Measurements from ENCODE around the gene PEX11B.

The PEX11B gene

DNA sequence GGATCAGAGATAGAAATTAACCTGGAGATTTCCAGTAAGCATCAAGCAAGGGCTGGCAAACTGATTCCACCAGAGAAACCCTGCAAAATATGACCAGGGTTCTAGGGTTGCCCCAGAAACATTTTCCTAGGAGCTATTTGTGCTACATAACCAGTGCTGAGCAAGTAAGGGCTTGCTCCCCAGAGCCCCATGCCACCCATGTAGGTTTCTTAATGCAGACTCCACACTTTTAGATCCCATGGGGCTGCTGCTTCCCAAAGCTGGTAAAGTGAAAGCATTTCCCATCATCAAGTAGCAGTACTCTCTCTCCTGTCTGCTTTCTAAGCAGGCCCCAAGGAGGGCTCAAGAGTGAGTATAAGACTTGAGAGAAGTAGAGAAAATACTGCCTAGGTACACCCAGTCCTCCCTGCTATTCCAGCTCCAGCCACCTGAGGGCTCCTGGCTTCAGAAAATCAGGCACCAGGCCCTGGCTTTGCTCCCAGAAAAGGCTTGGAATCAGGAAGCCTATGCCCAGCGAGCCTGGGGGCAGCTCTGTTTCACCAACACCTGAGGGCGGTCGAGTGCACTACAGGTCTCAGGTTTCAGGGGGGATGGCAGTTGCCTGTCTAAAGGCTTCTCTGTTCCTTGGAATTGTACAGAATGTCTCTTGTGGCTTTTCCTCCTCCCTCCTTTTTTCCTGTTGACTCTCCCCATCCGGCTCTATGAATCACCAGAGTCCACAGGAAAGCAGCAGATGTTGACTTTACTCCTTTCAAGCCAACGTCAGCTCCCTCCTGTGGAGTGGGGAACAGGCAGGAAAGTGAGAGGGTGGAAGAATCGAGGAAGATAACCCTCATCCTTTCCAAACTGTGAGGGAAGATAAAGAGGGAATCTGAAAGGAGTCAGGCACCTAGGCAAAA lies 26.7 kb downstream of the PEX11B start:
- ATAC-seq (replicated peaks; ENCODE audit: extremely low read depth, poor library complexity, severe bottlenecking) (no peak), DNase-seq (ENCODE audit: low spot score in 2 of 2) (peak in 1 of 2 donors; percentile 25)
- Mint-ChIP-seq H3K27me3 (no peaks in the 10 kb centered on the region), H3K36me3 (ENCODE audit: insufficient read depth) (peaks cover 2% of the 10 kb centered on the region), H3K4me3 (no peak overlapping the region), H3K9me3 (no peaks in the 10 kb centered on the region), H3K27ac (ENCODE audit: low read depth) (no peak overlapping the region), H3K4me1 (no peaks in the 10 kb centered on the region)

GRCh38 chr1:145891143-145891542 lies 27.4 kb downstream of the PEX11B start:
- Mint-ChIP-seq H3K27me3 (no peaks in the 10 kb centered on the region), H3K9me3 (no peaks in the 10 kb centered on the region), H3K4me1 (no peaks in the 10 kb centered on the region), H3K36me3 (ENCODE audit: insufficient read depth) (peaks cover 2% of the 10 kb centered on the region), H3K4me3 (no peak overlapping the region), H3K27ac (ENCODE audit: low read depth) (no peak overlapping the region)
- no peak for DNase-seq (ENCODE audit: low spot score in 2 of 2)
- no peak for ATAC-seq (replicated peaks; ENCODE audit: extremely low read depth, poor library complexity, severe bottlenecking)

DNA sequence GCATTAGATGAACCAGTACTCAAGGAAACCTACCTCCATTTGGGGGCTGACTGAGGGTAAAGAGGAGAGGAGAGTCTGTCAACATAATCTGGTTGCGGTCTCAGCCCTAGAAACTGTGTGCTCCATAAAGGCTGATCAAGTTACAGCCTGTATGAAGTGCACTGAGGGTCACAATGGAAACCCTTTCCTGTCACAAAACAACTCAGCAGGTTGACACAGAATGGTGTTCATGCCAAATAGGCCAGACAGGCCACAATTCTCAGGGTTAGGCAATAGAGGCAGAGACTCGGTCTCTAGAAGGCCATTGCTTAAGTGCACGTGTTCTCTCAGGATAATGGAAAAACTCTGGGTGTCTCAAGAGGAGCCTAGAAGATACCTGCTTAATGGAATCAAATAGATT lies 28.8 kb downstream of the PEX11B start:
- no peak overlapping the region for H3K27ac Mint-ChIP-seq (ENCODE audit: low read depth)
- ATAC-seq (replicated peaks; ENCODE audit: extremely low read depth, poor library complexity, severe bottlenecking), result no peak
- peaks cover 4% of the 10 kb centered on the region for H3K36me3 Mint-ChIP-seq (ENCODE audit: insufficient read depth)
- no peaks in the 10 kb centered on the region for H3K9me3 Mint-ChIP-seq
- H3K4me3 Mint-ChIP-seq, result no peak overlapping the region
- peaks cover 8% of the 10 kb centered on the region for H3K27me3 Mint-ChIP-seq
- H3K4me1 Mint-ChIP-seq, result peaks cover 9% of the 10 kb centered on the region
- no peak for DNase-seq (ENCODE audit: low spot score in 2 of 2)

DNA sequence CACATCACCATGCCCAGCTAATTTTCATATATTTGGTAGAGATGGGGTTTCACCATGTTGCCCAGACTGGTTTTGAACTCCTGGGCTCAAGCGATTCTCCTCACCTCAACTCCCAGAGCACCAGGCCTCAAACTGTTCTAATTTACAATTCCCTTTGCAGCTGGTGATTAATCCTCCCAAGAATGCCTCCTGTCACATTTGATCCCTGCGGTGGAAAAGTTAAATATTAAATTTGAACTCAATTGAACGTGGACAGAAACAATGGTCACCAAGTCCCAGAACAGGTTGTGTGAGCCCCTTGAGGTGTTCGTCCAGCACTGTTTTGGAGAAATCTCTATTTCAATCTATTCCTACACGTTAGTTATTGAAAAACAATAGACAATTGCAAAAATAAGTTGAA lies 30.9 kb downstream of the PEX11B start:
- no peak overlapping the region for H3K27ac Mint-ChIP-seq (ENCODE audit: low read depth)
- H3K9me3 Mint-ChIP-seq, result no peaks in the 10 kb centered on the region
- peaks cover 12% of the 10 kb centered on the region for H3K4me1 Mint-ChIP-seq
- H3K36me3 Mint-ChIP-seq (ENCODE audit: insufficient read depth), result peaks cover 4% of the 10 kb centered on the region
- no peak overlapping the region for H3K4me3 Mint-ChIP-seq
- ATAC-seq (replicated peaks; ENCODE audit: extremely low read depth, poor library complexity, severe bottlenecking) (no peak), DNase-seq (ENCODE audit: low spot score in 2 of 2) (no peak)
- peaks cover 27% of the 10 kb centered on the region for H3K27me3 Mint-ChIP-seq

- H3K27ac Mint-ChIP-seq (ENCODE audit: low read depth), result no peak overlapping the region
- peaks cover 31% of the 10 kb centered on the region for H3K27me3 Mint-ChIP-seq
- peaks cover 12% of the 10 kb centered on the region for H3K4me1 Mint-ChIP-seq
- H3K4me3 Mint-ChIP-seq, result peak overlapping the region; percentile 69
- ATAC-seq (replicated peaks; ENCODE audit: extremely low read depth, poor library complexity, severe bottlenecking) (no peak), DNase-seq (ENCODE audit: low spot score in 2 of 2) (no peak)
- H3K9me3 Mint-ChIP-seq, result no peaks in the 10 kb centered on the region
- peaks cover 4% of the 10 kb centered on the region for H3K36me3 Mint-ChIP-seq (ENCODE audit: insufficient read depth)
Observed at GRCh38 chr1:145886816-145887215, 31.7 kb downstream of the PEX11B start.

DNA sequence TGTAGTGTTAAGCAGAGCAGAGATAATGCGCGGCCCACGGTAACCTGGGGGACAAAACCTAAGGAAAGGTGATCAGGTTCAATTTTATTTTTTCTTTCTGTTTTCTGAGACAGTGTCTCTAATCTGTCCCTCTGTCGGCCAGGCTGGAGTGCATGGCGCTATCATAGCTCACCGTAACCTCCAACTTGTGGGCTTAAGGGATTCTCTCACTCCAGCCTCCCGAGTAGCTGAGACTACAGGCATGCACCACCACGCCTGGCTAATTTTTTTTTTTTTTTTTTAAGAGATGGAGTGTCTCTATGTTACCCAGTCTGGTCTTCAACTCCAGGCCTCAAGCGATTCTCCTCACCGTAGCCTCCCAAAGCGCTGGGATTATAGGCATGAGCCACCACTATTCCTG lies 32.1 kb downstream of the PEX11B start:
- Mint-ChIP-seq H3K27ac (ENCODE audit: low read depth) (no peak overlapping the region), H3K4me1 (peaks cover 12% of the 10 kb centered on the region), H3K4me3 (peak overlapping the region; percentile 69), H3K36me3 (ENCODE audit: insufficient read depth) (peaks cover 4% of the 10 kb centered on the region), H3K9me3 (no peaks in the 10 kb centered on the region), H3K27me3 (peaks cover 31% of the 10 kb centered on the region)
- ATAC-seq (replicated peaks; ENCODE audit: extremely low read depth, poor library complexity, severe bottlenecking) (no peak), DNase-seq (ENCODE audit: low spot score in 2 of 2) (no peak)

DNA sequence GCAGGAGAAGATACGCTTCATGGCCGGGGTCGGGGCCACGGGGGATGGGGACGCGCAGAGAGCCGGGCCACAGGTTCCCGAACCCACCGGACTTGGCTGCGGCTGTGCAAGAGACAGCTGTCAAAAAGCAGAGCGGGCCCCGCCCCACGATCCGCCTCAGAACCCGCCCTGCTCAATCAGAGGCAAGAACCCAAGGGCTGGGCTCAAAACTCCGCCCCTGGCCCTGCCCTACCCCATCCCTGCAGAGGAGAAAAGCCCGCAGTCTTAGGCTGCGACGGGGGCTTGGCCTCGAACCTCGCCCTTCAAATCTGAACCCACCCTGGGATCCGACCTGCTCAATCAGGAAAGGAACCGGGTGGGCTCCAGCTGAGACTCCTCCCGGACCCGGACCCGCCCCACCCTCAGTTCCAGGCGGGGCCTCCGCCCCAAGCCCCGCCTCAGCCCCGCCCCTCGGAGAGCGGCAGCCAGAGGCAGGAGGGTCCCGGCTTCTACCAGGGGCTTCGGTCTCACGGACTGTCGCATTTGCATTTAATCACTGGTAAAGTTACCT lies 32.7 kb downstream of the PEX11B start, which contains the start of gene ANKRD35:
ANKRD35 (minus strand) TSS at position 129 of the 550 bp plus-strand sequence; CDS start at position 21, 108 bp downstream.
- DNase-seq (ENCODE audit: low spot score in 2 of 2) (peak; percentile 79 to 80), ATAC-seq (replicated peaks; ENCODE audit: extremely low read depth, poor library complexity, severe bottlenecking) (peak; percentile 99)
- Mint-ChIP-seq H3K4me3 (peak within 1 kb of the TSS; percentile 69), H3K27me3 (peaks cover 31% of the 10 kb centered on the region), H3K4me1 (peaks cover 12% of the 10 kb centered on the region), H3K36me3 (ENCODE audit: insufficient read depth) (peaks cover 4% of the 10 kb centered on the region), H3K9me3 (no peaks in the 10 kb centered on the region), H3K27ac (ENCODE audit: low read depth) (no peak within 1 kb of the TSS)

GRCh38 chr1:145884675-145885074 lies 33.8 kb downstream of the PEX11B start:
- no peak overlapping the region for H3K27ac Mint-ChIP-seq (ENCODE audit: low read depth)
- ATAC-seq (replicated peaks; ENCODE audit: extremely low read depth, poor library complexity, severe bottlenecking) (no peak), DNase-seq (ENCODE audit: low spot score in 2 of 2) (no peak)
- peaks cover 12% of the 10 kb centered on the region for H3K4me1 Mint-ChIP-seq
- peaks cover 4% of the 10 kb centered on the region for H3K36me3 Mint-ChIP-seq (ENCODE audit: insufficient read depth)
- peak overlapping the region; percentile 69 for H3K4me3 Mint-ChIP-seq
- peaks cover 31% of the 10 kb centered on the region for H3K27me3 Mint-ChIP-seq
- no peaks in the 10 kb centered on the region for H3K9me3 Mint-ChIP-seq

DNA sequence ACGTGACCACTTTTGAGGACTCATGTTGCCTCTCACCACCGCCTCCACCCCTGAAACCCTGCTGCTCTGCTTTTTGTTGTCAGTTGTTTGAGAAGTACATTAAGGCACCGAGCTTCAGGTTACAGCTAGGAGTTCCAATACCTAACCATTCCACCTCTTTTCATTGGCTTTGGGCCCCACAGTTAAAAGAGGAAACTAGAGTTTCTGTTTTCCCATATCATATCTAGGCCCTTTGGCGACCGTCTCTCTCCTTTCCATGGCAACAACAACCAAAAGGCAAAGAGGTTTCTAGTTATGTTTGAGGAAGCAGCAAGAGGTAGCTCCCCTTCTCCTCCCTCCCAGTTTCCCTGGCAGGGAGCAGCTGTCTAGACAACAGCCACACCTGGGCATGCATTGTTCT lies 38.7 kb downstream of the PEX11B start:
- Mint-ChIP-seq H3K4me1 (peaks cover 3% of the 10 kb centered on the region), H3K36me3 (ENCODE audit: insufficient read depth) (no peaks in the 10 kb centered on the region), H3K27ac (ENCODE audit: low read depth) (no peak overlapping the region), H3K9me3 (no peaks in the 10 kb centered on the region), H3K27me3 (peaks cover 38% of the 10 kb centered on the region), H3K4me3 (no peak overlapping the region)
- DNase-seq (ENCODE audit: low spot score in 2 of 2), result no peak
- no peak for ATAC-seq (replicated peaks; ENCODE audit: extremely low read depth, poor library complexity, severe bottlenecking)

DNA sequence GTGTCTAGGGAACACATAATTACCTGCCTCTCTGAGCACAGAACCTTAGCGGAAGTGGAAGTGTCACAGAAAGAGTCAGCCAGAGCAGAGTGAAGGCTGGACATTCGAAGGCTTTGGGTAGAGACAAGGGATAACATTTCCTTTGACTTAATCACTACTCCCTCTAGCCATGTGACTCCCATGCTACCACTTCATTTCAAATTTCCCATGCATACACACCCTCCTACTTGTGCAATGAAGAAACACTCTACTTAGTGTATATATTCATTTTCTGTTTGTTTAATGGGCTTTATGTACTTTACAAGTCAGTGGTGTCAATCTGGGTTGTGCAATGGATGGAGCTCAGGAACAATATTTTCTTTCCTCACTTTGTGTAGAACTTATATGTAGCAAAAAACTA lies 39.8 kb downstream of the PEX11B start:
- DNase-seq (ENCODE audit: low spot score in 2 of 2) (no peak), ATAC-seq (replicated peaks; ENCODE audit: extremely low read depth, poor library complexity, severe bottlenecking) (no peak)
- Mint-ChIP-seq H3K4me1 (no peaks in the 10 kb centered on the region), H3K27ac (ENCODE audit: low read depth) (no peak overlapping the region), H3K4me3 (no peak overlapping the region), H3K9me3 (no peaks in the 10 kb centered on the region), H3K27me3 (peaks cover 28% of the 10 kb centered on the region), H3K36me3 (ENCODE audit: insufficient read depth) (no peaks in the 10 kb centered on the region)

GRCh38 chr1:145877923-145878486 lies 40.5 kb downstream of the PEX11B start:
- Mint-ChIP-seq H3K27ac (ENCODE audit: low read depth) (no peak overlapping the region), H3K4me1 (peaks cover 2% of the 10 kb centered on the region), H3K9me3 (no peaks in the 10 kb centered on the region), H3K36me3 (ENCODE audit: insufficient read depth) (no peaks in the 10 kb centered on the region), H3K27me3 (peaks cover 21% of the 10 kb centered on the region), H3K4me3 (no peak overlapping the region)
- ATAC-seq (replicated peaks; ENCODE audit: extremely low read depth, poor library complexity, severe bottlenecking) (no peak), DNase-seq (ENCODE audit: low spot score in 2 of 2) (no peak)

DNA sequence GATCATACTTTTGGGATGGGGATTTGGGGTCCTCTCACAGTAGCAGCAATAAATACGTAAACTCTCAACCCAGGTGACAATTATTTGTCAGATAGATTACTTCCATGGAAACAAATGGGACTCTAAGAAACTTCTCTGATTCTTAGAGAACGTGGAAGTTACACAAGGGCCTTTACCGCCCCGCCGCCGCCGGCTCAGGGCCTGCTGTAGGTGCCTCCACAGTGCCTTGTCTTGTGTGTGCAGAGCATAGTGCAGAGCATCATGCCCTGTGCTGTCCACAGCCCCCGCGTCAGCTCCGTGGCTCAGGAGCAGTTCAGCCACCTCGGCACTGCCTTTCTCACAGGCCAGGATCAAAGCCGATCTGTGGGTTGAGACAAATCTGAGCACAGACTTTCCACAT lies 43.9 kb downstream of the PEX11B start:
- peaks cover 2% of the 10 kb centered on the region for H3K36me3 Mint-ChIP-seq (ENCODE audit: insufficient read depth)
- no peaks in the 10 kb centered on the region for H3K9me3 Mint-ChIP-seq
- H3K4me3 Mint-ChIP-seq, result no peak overlapping the region
- peaks cover 14% of the 10 kb centered on the region for H3K27me3 Mint-ChIP-seq
- peaks cover 19% of the 10 kb centered on the region for H3K4me1 Mint-ChIP-seq
- DNase-seq (ENCODE audit: low spot score in 2 of 2) (no peak), ATAC-seq (replicated peaks; ENCODE audit: extremely low read depth, poor library complexity, severe bottlenecking) (no peak)
- no peak overlapping the region for H3K27ac Mint-ChIP-seq (ENCODE audit: low read depth)

Measured in central memory CD8-positive, alpha-beta T cell (primary cell).